Measurements from ENCODE around the gene NLGN2.

NLGN2 gene

DNA sequence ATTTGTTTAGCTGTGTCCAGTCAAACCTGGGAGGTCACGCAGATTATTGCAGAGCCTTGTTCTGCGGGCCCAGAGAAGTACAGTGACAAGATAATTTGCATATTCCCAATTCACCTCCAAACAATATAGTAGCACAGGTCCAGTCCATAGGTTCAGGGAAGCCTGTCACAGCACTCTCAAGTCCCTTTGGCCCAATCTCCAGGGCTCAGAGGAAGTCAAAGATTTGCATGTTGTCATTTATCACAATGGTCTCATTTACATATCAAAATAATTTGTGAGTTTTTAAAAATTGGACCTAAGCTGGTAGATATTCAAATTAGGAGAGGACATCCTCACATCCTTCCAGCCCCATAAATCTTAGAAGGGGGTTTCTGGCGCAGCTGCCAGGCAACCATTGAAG, 59.9 kb downstream of the NLGN2 start:
- DNase-seq: no peak

GRCh38 chr17:7468290-7468689, 60.6 kb downstream of the NLGN2 start:
- DNase-seq: no peak

DNA sequence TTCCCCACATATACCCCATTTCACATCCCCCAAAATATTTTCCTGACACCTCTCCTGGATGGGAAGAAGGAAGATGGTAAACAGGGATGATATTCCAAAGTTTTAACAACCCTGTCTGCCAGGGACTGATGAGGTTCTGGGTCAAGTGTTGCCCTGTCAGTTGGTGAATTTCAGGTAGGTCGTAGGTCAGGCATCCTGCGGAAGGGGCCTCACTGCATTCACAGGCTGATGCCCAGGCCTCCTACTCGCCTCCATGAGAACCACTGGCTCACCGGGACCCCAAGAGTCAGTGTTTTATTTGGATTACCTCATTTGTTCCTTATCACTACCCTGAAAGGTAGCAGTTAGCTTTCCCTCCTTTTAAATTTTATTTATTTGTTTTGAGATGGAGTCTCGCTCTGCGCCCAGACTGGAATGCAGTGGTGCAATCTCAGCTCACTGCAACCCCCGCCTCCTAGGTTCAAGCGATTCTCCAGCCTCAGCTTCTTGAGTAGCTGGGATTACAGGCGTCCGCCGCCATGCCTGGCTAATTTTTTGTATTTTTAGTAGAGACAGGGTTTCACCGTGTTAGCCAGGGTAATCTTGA, 61.3 kb downstream of the NLGN2 start:
- no peak for DNase-seq

Data from NCI-H524 treated with DMSO at 0.1 percent for 48 hours (cell line).